Endothelial cell of umbilical vein (primary cell): ENCODE data around the gene BLVRA.

Experiments
- CTCF ChIP-seq, 2 donors: IDR thresholded peaks; 1 replicate in 1 of 2; 2 replicates in 1 of 2; pipeline ENCODE4 v1.5.1; 2011; ENCODE audit warnings: low read length in 2 of 2, mild to moderate bottlenecking in 2 of 2, moderate library complexity in 2 of 2, control low read depth in 1 of 2, inconsistent platforms in 1 of 2, low read depth in 1 of 2; ENCODE audit not compliant: insufficient read depth in 1 of 2; ENCODE audit errors: extremely low read depth in 1 of 2
- EZH2 ChIP-seq: IDR thresholded peaks from 2 replicates; pipeline ENCODE4 v1.6.1; 2012; ENCODE audit warnings: borderline replicate concordance, low read depth, mild to moderate bottlenecking, moderate library complexity, low read length, inconsistent platforms; ENCODE audit not compliant: severe bottlenecking
- GATA2 ChIP-seq: IDR thresholded peaks from 2 replicates; pipeline ENCODE4 v1.7.0; 2011; ENCODE audit warnings: low read depth, mild to moderate bottlenecking, moderate library complexity, mixed read lengths, low read length; ENCODE audit not compliant: insufficient read length, insufficient read depth
- MAX ChIP-seq: IDR thresholded peaks from 2 replicates; pipeline ENCODE4 v1.6.1; 2011; ENCODE audit not compliant: insufficient read depth, insufficient read length
- MYC ChIP-seq: IDR thresholded peaks from one replicate; pipeline ENCODE4 v1.6.1; 2011; ENCODE audit warnings: mild to moderate bottlenecking, low read depth, low read length
- POLR2A ChIP-seq: IDR thresholded peaks from 2 replicates; pipeline ENCODE4 v1.6.1; 2012; ENCODE audit warnings: low read depth, mild to moderate bottlenecking, control low read depth, low read length
- POLR2AphosphoS5 ChIP-seq: IDR thresholded peaks from 2 replicates; pipeline ENCODE4 v1.6.1; 2012; ENCODE audit warnings: low read depth, mild to moderate bottlenecking, control low read depth, low read length, moderate library complexity; ENCODE audit not compliant: insufficient read depth

GRCh38 chr7:43727494-43727893 lies 31.0 kb upstream of the BLVRA start:
- TF ChIP-seq POLR2AphosphoS5 (no peak), POLR2A (no peak), CTCF (IDR thresholded peaks at IDR 0.05; ENCODE audit: extremely low read depth in 1 of 2, insufficient read depth in 1 of 2, low read depth in 1 of 2, low read length in 2 of 2) (no peak), EZH2 (no peak), MAX (no peak), GATA2 (no peak), MYC (no peak)
